Measurements from ENCODE around the gene GATA5. TPM values are rescaled to one million over a fixed set of nuclear protein-coding genes. Genes with fewer than 3 reads are reported as not detected.

The GATA5 gene
- total RNA-seq, 1 donor from 2014 or later: not detected

- DNase-seq (ENCODE audit: low read depth): no peak
Measured at GRCh38 chr20:62487561-62488354, 12.0 kb upstream of the GATA5 start.

GRCh38 chr20:62487118-62487517, 11.3 kb upstream of the GATA5 start:
- no peak for DNase-seq (ENCODE audit: low read depth)

GRCh38 chr20:62486484-62486883, 10.7 kb upstream of the GATA5 start:
- DNase-seq (ENCODE audit: low read depth): no peak

- DNase-seq (ENCODE audit: low read depth): no peak
Measured at GRCh38 chr20:62485701-62486089, 9.9 kb upstream of the GATA5 start.

GRCh38 chr20:62485062-62485700, 9.4 kb upstream of the GATA5 start:
- DNase-seq (ENCODE audit: low read depth): no peak

- DNase-seq (ENCODE audit: low read depth): no peak
Measured at GRCh38 chr20:62484478-62484877, 8.7 kb upstream of the GATA5 start.

GRCh38 chr20:62483613-62484458, 8.0 kb upstream of the GATA5 start:
- DNase-seq (ENCODE audit: low read depth): no peak

GRCh38 chr20:62482974-62483373, 7.2 kb upstream of the GATA5 start:
- no peak for DNase-seq (ENCODE audit: low read depth)

GRCh38 chr20:62482146-62482809, 6.5 kb upstream of the GATA5 start:
- no peak for DNase-seq (ENCODE audit: low read depth)

GRCh38 chr20:62481425-62482145, 5.8 kb upstream of the GATA5 start:
- no peak for DNase-seq (ENCODE audit: low read depth)

GRCh38 chr20:62480318-62480717, 4.5 kb upstream of the GATA5 start:
- DNase-seq (ENCODE audit: low read depth): no peak

- no peak for DNase-seq (ENCODE audit: low read depth)
Measured at GRCh38 chr20:62479656-62480055, 3.9 kb upstream of the GATA5 start.

- DNase-seq (ENCODE audit: low read depth): no peak
Measured at GRCh38 chr20:62479156-62479555, 3.4 kb upstream of the GATA5 start.

GRCh38 chr20:62477669-62478455, 2.1 kb upstream of the GATA5 start:
- no peak for DNase-seq (ENCODE audit: low read depth)

GRCh38 chr20:62476056-62476838, 452 bp upstream of the GATA5 start:
- no peak for DNase-seq (ENCODE audit: low read depth)

GRCh38 chr20:62475027-62475771, 596 bp downstream of the GATA5 start:
- no peak for DNase-seq (ENCODE audit: low read depth)

- no peak for DNase-seq (ENCODE audit: low read depth)
Measured at GRCh38 chr20:62474604-62475026, 1.2 kb downstream of the GATA5 start.

- no peak for DNase-seq (ENCODE audit: low read depth)
Measured at GRCh38 chr20:62473717-62474603, 1.8 kb downstream of the GATA5 start.

All from renal cortical epithelial cell (primary cell).